Left colon (tissue), 2 donors: Measurements from ENCODE around the gene GPATCH1. TPM values are rescaled to one million over a fixed set of nuclear protein-coding genes. Genes with fewer than 3 reads are reported as not detected.
A peak's percentile ranks its signal among the peaks of the same experiment; 100 is the strongest.
"Not testable (repeated sequence)": the region's sequence is repeated elsewhere in the genome, so short reads cannot be mapped to it uniquely, and the experiment has no call there.

ENCODE experiments used
- ATAC-seq: fragments of 200-7000 bp; cut with Tn5 transposase; one replicate; pipeline ENCODE4 v1.9.1; 2020; ENCODE audit warnings: mild to moderate bottlenecking, moderate library complexity
- DNase-seq, 2 donors: peaks; one replicate each; pipeline ENCODE4 v3.0.0-alpha.2; 2020
- intact Hi-C, 2 donors: fragments of 100-400 bp; cut with DNase I in 1 of 2; cut with micrococcal nuclease in 1 of 2; formaldehyde crosslinking; loops; one replicate each; pipeline versions ENCODE4 v1.11.2 to v1.14.0; 2022; cut with DNase I, micrococcal nuclease
- total RNA-seq, 2 donors: library from RNA; stranded (reverse); fragmentation: NEBNext Ultra II Directional; extraction: Animal tissue kit (Norgen Biotek cat#: 25700); gene quantifications; one replicate each; pipeline ENCODE4 v1.2.1, GENCODE V29; 2021
- donor health status: DM: no; HTN: no; CAD: no.
- donor health status: DM: yes; HTN: yes; CAD: no.

Gene GPATCH1
- total RNA-seq, 2 donors from 2014 or later: 8.3 to 10.9 TPM

GRCh38 chr19:33102893-33103292, 21.9 kb downstream of the GPATCH1 start:
- DNase-seq (no peak), ATAC-seq (no peak)
- intact Hi-C loops: no loop called here

- ATAC-seq (no peak), DNase-seq (no peak)
- intact Hi-C loops: no loop called here
Measured at GRCh38 chr19:33108161-33108560, 27.2 kb downstream of the GPATCH1 start.

GRCh38 chr19:33110137-33110910, 29.3 kb downstream of the GPATCH1 start:
- DNase-seq (no peak), ATAC-seq (no peak)
- intact Hi-C loops: no loop called here

GRCh38 chr19:33111587-33111986, 30.6 kb downstream of the GPATCH1 start:
- no peak for ATAC-seq
- no peak for DNase-seq
- intact Hi-C loops: no loop called here

- no peak for ATAC-seq
- no peak for DNase-seq
- intact Hi-C loops: no loop called here
Measured at GRCh38 chr19:33114312-33114711, 33.3 kb downstream of the GPATCH1 start.

GRCh38 chr19:33117501-33117900, 36.5 kb downstream of the GPATCH1 start:
- intact Hi-C loops: no loop called here
- no peak for DNase-seq
- ATAC-seq: peak; percentile 18

GRCh38 chr19:33118643-33119042, 37.7 kb downstream of the GPATCH1 start:
- DNase-seq (no peak), ATAC-seq (peak; percentile 23)
- intact Hi-C loops: no loop called here

GRCh38 chr19:33124207-33125098, 43.5 kb downstream of the GPATCH1 start:
- ATAC-seq (no peak), DNase-seq (no peak)
- intact Hi-C loops: no loop called here

- intact Hi-C loops: no loop called here
- peak; percentile 92 for ATAC-seq
- DNase-seq: peak in 1 of 2 donors; percentile 31
Measured at GRCh38 chr19:33125929-33126388, 45.0 kb downstream of the GPATCH1 start.

GRCh38 chr19:33126712-33127111, 45.7 kb downstream of the GPATCH1 start:
- intact Hi-C loops, ATAC-seq, DNase-seq: not testable (repeated sequence)

GRCh38 chr19:33129901-33130300, 48.9 kb downstream of the GPATCH1 start:
- DNase-seq (no peak), ATAC-seq (no peak)
- intact Hi-C loops: no loop called here

- ATAC-seq (no peak), DNase-seq (no peak)
- intact Hi-C loops: no loop called here
Measured at GRCh38 chr19:33130433-33130832, 49.5 kb downstream of the GPATCH1 start.

GRCh38 chr19:33132021-33132420, 51.0 kb downstream of the GPATCH1 start, which contains the start of gene WDR88:
WDR88 (plus strand) TSS chr19:33132114; CDS start chr19:33132170, 56 bp downstream.
- DNase-seq (no peak), ATAC-seq (no peak)
- intact Hi-C loops: no loop called here

GRCh38 chr19:33132425-33132824, 51.4 kb downstream of the GPATCH1 start:
- ATAC-seq (peak; percentile 20), DNase-seq (no peak)
- intact Hi-C loops: no loop called here

- intact Hi-C loops: no loop called here
- no peak for DNase-seq
- ATAC-seq: peak; percentile 13
Measured at GRCh38 chr19:33133438-33134031, 52.6 kb downstream of the GPATCH1 start.

- intact Hi-C loops: no loop called here
- DNase-seq: peak in 1 of 2 donors; percentile 16
- ATAC-seq: peak; percentile 52
Measured at GRCh38 chr19:33134571-33135041, 53.6 kb downstream of the GPATCH1 start.

- no peak for DNase-seq
- intact Hi-C loops: no loop called here
- ATAC-seq: no peak
Measured at GRCh38 chr19:33139165-33139564, 58.2 kb downstream of the GPATCH1 start.

- peak; percentile 95 for ATAC-seq
- intact Hi-C loops: loop anchor here in 1 of 2 donors (5.0 kb wide), 1 partner anchor 38 kb away; no protein-coding TSS in a partner anchor
- peak; percentile 45 to 55 for DNase-seq
Measured at GRCh38 chr19:33143897-33144405, 63.0 kb downstream of the GPATCH1 start.

GRCh38 chr19:33146209-33146608, 65.2 kb downstream of the GPATCH1 start:
- no peak for ATAC-seq
- DNase-seq: no peak
- intact Hi-C loops: no loop called here
